Lower leg skin (tissue), 4 donors: Measurements from ENCODE around the gene ANK3. TPM values are rescaled to one million over a fixed set of nuclear protein-coding genes. Genes with fewer than 3 reads are reported as not detected.

Experiments
- DNase-seq, 2 donors: peaks; one replicate each; pipeline ENCODE4 v3.0.0-alpha.2; 2019; ENCODE audit warnings: low spot score in 2 of 2
- H3K4me3 ChIP-seq: fragments of 200-600 bp; sonication (generic); 2 replicates; pipeline ENCODE4 v1.5.1; 2017; ENCODE audit warnings: mild to moderate bottlenecking, low read depth; ENCODE audit not compliant: poor library complexity, severe bottlenecking
- CTCF ChIP-seq, 3 donors: fragments of 450-650 bp; IDR thresholded peaks; one replicate each; pipeline ENCODE4 v1.5.1; 2016; ENCODE audit warnings: antibody characterized with exemption in 3 of 3, mild to moderate bottlenecking in 3 of 3, moderate library complexity in 2 of 3
- POLR2A ChIP-seq, 2 donors: fragments of 450-650 bp; IDR thresholded peaks; one replicate each; pipeline ENCODE4 v1.6.1; 2016 to 2017; ENCODE audit warnings: antibody characterized with exemption in 2 of 2, mild to moderate bottlenecking in 1 of 2, moderate library complexity in 1 of 2
- WGBS, 2 donors: methylation state at CpG; one replicate each; pipeline ENCODE4 v1.1.5; 2018; 5-methylcytosine and 5-hydroxymethylcytosine counted together
- intact Hi-C: fragments of 100-400 bp; cut with DNase I; formaldehyde crosslinking; loops from one replicate; pipeline ENCODE4 v1.15.0; 2023; ENCODE audit warnings: low total_unique reads
- total RNA-seq, 4 donors: library from RNA; depleted of rRNA; stranded (reverse); fragments of >200 nt; gene quantifications; one replicate each; pipeline ENCODE4 v1.1.0, GENCODE V29; 2016

ANK3 gene
- total RNA-seq, 4 donors from 2014 or later = 76.2 to 107 (median 91.5) TPM

- no peak for TF ChIP-seq POLR2A (IDR thresholded peaks at IDR 0.05)
- TF ChIP-seq CTCF (IDR thresholded peaks at IDR 0.05) = no peak
- no peak for DNase-seq
- H3K4me3 ChIP-seq = no peak overlapping the region
- 79 to 81% methylated on average over 9 of the region's 9 CpGs for WGBS, 2 donors
- intact Hi-C loops = no loop called here
Measured at GRCh38 chr10:60172363-60172990, 217.2 kb downstream of the ANK3 start.

GRCh38 chr10:60171436-60172013 is 218.2 kb downstream of the ANK3 start:
- intact Hi-C loops = no loop called here
- WGBS, 2 donors = 90 to 93% methylated on average over 2 of the region's 2 CpGs
- no peak for DNase-seq
- TF ChIP-seq POLR2A (IDR thresholded peaks at IDR 0.05) = no peak
- TF ChIP-seq CTCF (IDR thresholded peaks at IDR 0.05) = no peak
- no peak overlapping the region for H3K4me3 ChIP-seq

- WGBS, 2 donors = 77 to 78% methylated on average over 3 of the region's 3 CpGs
- intact Hi-C loops = no loop called here
- H3K4me3 ChIP-seq = no peak overlapping the region
- TF ChIP-seq CTCF (IDR thresholded peaks at IDR 0.05) = no peak
- TF ChIP-seq POLR2A (IDR thresholded peaks at IDR 0.05) = no peak
- DNase-seq = no peak
Measured at GRCh38 chr10:60170250-60170649, 219.4 kb downstream of the ANK3 start.

- TF ChIP-seq POLR2A (IDR thresholded peaks at IDR 0.05) = no peak
- no peak for TF ChIP-seq CTCF (IDR thresholded peaks at IDR 0.05)
- no peak overlapping the region for H3K4me3 ChIP-seq
- DNase-seq = no peak
- 94 to 96% methylated on average over 2 of the region's 2 CpGs for WGBS, 2 donors
- intact Hi-C loops = no loop called here
Measured at GRCh38 chr10:60169111-60169510, 220.6 kb downstream of the ANK3 start.

GRCh38 chr10:60167050-60167449 is 222.6 kb downstream of the ANK3 start:
- no peak for DNase-seq
- intact Hi-C loops = no loop called here
- WGBS, 2 donors = 71 to 74% methylated on average over 4 of the region's 4 CpGs
- no peak overlapping the region for H3K4me3 ChIP-seq
- no peak for TF ChIP-seq CTCF (IDR thresholded peaks at IDR 0.05)

- DNase-seq = no peak
- no peak for TF ChIP-seq CTCF (IDR thresholded peaks at IDR 0.05)
- no peak for TF ChIP-seq POLR2A (IDR thresholded peaks at IDR 0.05)
- H3K4me3 ChIP-seq = no peak overlapping the region
- intact Hi-C loops = no loop called here
Measured at GRCh38 chr10:60163786-60164185, 225.9 kb downstream of the ANK3 start.
